ENCODE data around the gene ZNF467.

ZNF467 gene

DNA sequence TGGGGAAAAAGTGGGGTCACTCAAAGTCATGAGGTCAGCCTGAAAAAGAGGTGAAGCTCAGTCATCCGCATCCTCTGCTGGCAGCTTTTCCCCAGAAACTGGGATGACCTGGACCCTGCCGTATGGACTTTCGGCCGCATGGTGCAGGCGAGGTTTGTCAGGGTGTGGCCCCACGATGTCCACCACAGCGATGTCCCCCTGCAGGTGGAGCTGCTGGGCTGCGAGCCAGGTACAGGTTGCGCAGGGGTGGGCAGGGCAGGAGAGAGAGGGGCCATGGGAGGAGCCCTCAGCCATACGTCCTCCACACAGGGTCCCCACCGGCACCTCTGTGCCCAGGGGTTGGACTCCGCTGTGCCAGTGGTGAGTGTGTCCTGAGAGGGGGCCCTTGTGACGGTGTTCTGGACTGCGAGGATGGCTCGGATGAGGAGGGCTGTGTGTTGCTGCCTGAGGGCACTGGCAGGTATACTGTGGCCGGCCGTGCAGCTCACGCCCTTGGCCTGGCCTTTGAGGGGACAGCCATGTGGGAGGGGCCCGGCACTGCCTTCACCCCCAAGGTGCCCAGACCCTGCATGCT, 23.0 kb upstream of the ZNF467 start:
- no peak for DNase-seq (ENCODE audit: low read depth)

DNA sequence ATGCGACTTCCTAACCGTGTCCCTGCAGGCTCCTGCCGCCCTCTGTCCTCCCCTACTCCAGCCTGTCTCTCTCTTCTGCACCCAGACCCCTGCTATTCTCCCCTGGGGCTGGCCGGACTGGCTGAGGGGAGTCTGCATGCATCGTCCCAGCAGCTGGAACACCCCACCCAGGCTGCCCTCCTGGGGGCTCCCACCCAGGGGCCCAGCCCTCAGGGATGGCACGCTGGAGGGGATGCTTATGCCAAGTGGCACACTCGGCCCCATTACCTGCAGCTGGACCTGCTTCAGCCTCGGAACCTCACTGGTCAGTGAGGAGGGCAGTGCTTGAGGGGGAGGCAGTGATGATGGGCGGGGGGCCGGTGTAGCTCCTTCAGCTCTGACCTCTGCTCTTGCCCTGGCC, 21.7 kb upstream of the ZNF467 start:
- no peak overlapping the region for H3K4me3 ChIP-seq (ENCODE audit: low read depth, low read length)
- no peak for DNase-seq (ENCODE audit: low read depth)
- TF ChIP-seq POLR2A (IDR thresholded peaks at IDR 0.05; ENCODE audit: extremely low read depth, insufficient read length) = no peak
- TF ChIP-seq, protein P1, sequence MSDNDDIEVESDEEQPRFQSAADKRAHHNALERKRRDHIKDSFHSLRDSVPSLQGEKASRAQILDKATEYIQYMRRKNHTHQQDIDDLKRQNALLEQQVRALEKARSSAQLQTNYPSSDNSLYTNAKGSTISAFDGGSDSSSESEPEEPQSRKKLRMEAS (IDR thresholded peaks at IDR 0.05; ENCODE audit: low read depth, low read length) = no peak
- TF ChIP-seq, protein P2, sequence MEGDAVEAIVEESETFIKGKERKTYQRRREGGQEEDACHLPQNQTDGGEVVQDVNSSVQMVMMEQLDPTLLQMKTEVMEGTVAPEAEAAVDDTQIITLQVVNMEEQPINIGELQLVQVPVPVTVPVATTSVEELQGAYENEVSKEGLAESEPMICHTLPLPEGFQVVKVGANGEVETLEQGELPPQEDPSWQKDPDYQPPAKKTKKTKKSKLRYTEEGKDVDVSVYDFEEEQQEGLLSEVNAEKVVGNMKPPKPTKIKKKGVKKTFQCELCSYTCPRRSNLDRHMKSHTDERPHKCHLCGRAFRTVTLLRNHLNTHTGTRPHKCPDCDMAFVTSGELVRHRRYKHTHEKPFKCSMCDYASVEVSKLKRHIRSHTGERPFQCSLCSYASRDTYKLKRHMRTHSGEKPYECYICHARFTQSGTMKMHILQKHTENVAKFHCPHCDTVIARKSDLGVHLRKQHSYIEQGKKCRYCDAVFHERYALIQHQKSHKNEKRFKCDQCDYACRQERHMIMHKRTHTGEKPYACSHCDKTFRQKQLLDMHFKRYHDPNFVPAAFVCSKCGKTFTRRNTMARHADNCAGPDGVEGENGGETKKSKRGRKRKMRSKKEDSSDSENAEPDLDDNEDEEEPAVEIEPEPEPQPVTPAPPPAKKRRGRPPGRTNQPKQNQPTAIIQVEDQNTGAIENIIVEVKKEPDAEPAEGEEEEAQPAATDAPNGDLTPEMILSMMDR (IDR thresholded peaks at IDR 0.05; ENCODE audit: low read depth, low read length) = no peak

More for the DNA sequence above, 23.0 kb upstream of the ZNF467 start:
- no peak overlapping the region for H3K4me3 ChIP-seq (ENCODE audit: low read depth, low read length)
- TF ChIP-seq, protein P1 (IDR thresholded peaks at IDR 0.05; ENCODE audit: low read depth, low read length) = no peak
- TF ChIP-seq MYC (IDR thresholded peaks at IDR 0.05; ENCODE audit: low read depth, low read length) = no peak
- TF ChIP-seq, protein P2 (IDR thresholded peaks at IDR 0.05; ENCODE audit: low read depth, low read length) = no peak
- no peak for TF ChIP-seq POLR2A (IDR thresholded peaks at IDR 0.05; ENCODE audit: extremely low read depth, insufficient read length)

DNA sequence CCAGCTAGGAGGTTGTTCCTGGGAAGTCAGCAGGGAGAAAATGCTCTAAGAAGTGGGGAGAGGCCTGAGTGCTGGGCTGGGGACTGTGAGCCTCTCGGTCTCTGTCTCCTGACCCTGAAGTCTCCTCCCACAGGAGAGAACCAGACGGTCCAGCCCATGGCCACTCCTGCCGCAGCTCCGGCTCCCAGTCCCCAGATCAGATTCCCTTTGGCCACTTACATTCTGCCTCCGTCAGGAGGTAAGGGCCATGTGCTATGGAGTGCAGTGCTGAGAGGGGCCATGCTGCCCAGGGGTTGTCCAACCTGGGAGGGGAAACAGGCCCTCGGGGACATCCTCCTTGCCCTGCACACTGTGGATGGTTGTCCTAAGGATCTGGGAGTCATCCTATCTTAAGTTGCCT, 21.3 kb upstream of the ZNF467 start:
- TF ChIP-seq, protein P2 (IDR thresholded peaks at IDR 0.05; ENCODE audit: low read depth, low read length) = no peak
- TF ChIP-seq, protein P1 (IDR thresholded peaks at IDR 0.05; ENCODE audit: low read depth, low read length) = no peak
- no peak for TF ChIP-seq MYC (IDR thresholded peaks at IDR 0.05; ENCODE audit: low read depth, low read length)
- no peak for TF ChIP-seq POLR2A (IDR thresholded peaks at IDR 0.05; ENCODE audit: extremely low read depth, insufficient read length)
- no peak for DNase-seq (ENCODE audit: low read depth)

DNA sequence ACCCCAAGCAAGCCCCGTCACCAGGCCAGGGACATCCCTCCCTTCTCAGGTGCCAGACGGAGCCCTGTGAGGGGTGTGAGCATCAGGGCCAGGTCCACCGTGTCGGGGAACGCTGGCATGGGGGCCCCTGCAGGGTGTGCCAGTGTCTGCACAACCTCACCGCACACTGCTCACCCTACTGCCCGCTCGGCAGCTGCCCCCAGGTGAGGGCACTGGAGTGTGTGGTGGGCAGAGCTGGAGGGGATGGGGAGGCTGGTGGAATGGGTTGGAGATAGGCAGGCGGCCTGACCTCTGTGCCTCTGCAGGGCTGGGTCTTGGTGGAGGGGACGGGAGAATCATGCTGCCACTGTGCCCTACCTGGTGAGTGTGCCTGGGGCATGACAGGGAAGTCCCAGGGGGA, 19.9 kb upstream of the ZNF467 start:
- no peak for DNase-seq (ENCODE audit: low read depth)
- TF ChIP-seq POLR2A (IDR thresholded peaks at IDR 0.05; ENCODE audit: extremely low read depth, insufficient read length) = no peak
- no peak for TF ChIP-seq MYC (IDR thresholded peaks at IDR 0.05; ENCODE audit: low read depth, low read length)
- TF ChIP-seq, protein P1 (IDR thresholded peaks at IDR 0.05; ENCODE audit: low read depth, low read length) = no peak
- TF ChIP-seq, protein P2 (IDR thresholded peaks at IDR 0.05; ENCODE audit: low read depth, low read length) = no peak
- H3K4me3 ChIP-seq (ENCODE audit: low read depth, low read length) = no peak overlapping the region

More for the DNA sequence above, 21.3 kb upstream of the ZNF467 start:
- no peak overlapping the region for H3K4me3 ChIP-seq (ENCODE audit: low read depth, low read length)

DNA sequence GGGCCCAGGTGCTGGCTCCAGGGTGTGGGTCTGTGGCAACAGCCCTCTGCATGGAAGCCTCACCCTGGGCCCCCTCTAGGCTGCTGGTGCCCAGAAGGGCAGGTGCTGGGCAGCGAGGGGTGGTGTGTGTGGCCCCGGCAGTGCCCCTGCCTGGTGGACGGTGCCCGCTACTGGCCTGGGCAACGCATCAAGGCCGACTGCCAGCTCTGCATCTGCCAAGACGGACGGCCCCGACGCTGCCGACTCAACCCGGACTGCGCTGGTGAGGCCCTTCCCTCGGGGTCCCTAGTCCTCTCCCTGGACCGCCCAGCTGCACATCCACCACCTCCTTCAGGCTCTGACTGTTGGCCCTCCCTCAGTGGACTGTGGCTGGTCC, 18.8 kb upstream of the ZNF467 start:
- TF ChIP-seq POLR2A (IDR thresholded peaks at IDR 0.05; ENCODE audit: extremely low read depth, insufficient read length) = no peak

DNA sequence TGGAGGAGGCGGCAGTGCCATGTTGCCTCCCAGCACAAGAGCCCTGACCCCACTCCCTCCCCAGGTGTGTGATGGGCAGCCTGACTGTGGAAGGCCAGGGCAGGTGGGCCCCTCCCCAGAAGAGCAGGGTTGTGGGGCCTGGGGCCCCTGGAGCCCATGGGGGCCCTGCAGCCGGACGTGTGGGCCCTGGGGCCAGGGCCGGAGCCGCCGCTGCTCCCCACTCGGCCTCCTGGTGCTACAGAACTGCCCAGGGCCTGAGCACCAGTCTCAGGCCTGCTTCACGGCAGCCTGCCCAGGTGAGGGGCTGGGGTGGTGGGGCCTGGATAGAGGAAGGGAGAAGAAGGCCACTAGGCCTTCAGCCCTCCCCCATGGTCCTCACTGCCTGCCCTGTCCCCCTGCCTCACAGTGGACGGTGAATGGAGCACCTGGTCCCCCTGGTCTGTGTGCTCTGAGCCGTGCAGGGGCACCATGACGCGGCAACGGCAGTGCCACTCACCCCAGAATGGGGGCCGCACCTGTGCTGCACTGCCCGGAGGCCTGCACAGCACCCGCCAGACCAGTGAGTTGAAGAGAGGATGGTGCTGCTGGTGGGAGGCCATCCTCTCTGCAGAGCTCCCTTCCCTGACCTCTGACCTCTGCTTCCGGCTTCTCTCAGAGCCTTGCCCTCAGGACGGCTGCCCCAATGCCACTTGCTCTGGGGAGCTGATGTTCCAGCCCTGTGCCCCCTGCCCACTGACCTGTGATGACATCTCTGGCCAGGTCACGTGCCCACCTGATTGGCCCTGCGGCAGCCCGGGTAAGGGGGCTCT, 18.2 kb upstream of the ZNF467 start:
- no peak for DNase-seq (ENCODE audit: low read depth)
- H3K4me3 ChIP-seq (ENCODE audit: low read depth, low read length) = no peak overlapping the region
- TF ChIP-seq POLR2A (IDR thresholded peaks at IDR 0.05; ENCODE audit: extremely low read depth, insufficient read length) = no peak
- TF ChIP-seq, protein P2 (IDR thresholded peaks at IDR 0.05; ENCODE audit: low read depth, low read length) = no peak

More for the DNA sequence above, 18.8 kb upstream of the ZNF467 start:
- no peak overlapping the region for H3K4me3 ChIP-seq (ENCODE audit: low read depth, low read length)
- DNase-seq (ENCODE audit: low read depth) = no peak
